Left lung (tissue), 10 donors: ENCODE data around the gene TMEM135. TPM values are rescaled to one million over a fixed set of nuclear protein-coding genes. Genes with fewer than 3 reads are reported as not detected.

Experiments used
- ATAC-seq: fragments of 200-7000 bp; cut with Tn5 transposase; one replicate; pipeline ENCODE4 v1.9.1; 2020; ENCODE audit warnings: moderate library complexity
- DNase-seq, 4 donors: peaks; one replicate each; pipeline ENCODE4 v3.0.0-alpha.2; 2013 to 2020
- H3K27ac ChIP-seq, 2 donors: fragments of 200-600 bp; sonication (generic) in 1 of 2; one replicate each; pipeline versions ENCODE4 v1.5.0 to v1.8.0; 2020 to 2021
- H3K27me3 ChIP-seq, 2 donors: fragments of 200-600 bp; sonication (generic) in 1 of 2; one replicate each; pipeline versions ENCODE4 v1.5.0 to v1.8.0; 2020 to 2021
- H3K36me3 ChIP-seq, 2 donors: fragments of 200-600 bp; sonication (generic) in 1 of 2; one replicate each; pipeline versions ENCODE4 v1.5.0 to v1.8.0; 2020 to 2021
- H3K4me1 ChIP-seq, 2 donors: fragments of 200-600 bp; one replicate each; pipeline ENCODE4 v1.8.0; 2021
- H3K4me3 ChIP-seq, 2 donors: fragments of 200-600 bp; sonication (generic) in 1 of 2; one replicate each; pipeline versions ENCODE4 v1.5.0 to v1.8.0; 2020 to 2021; ENCODE audit warnings: mild to moderate bottlenecking in 1 of 2
- H3K9me3 ChIP-seq, 2 donors: fragments of 200-600 bp; sonication (generic) in 1 of 2; one replicate each; pipeline versions ENCODE4 v1.5.0 to v1.8.0; 2020 to 2021
- intact Hi-C, 2 donors: fragments of 100-400 bp; cut with DNase I; formaldehyde crosslinking; loops; one replicate each; pipeline versions ENCODE4 v1.11.2 to v1.14.2; 2022
- polyA plus RNA-seq, 6 donors: library from polyadenylated mRNA; unstranded; fragments of 120-200 nt; gene quantifications; one replicate each; pipeline ENCODE4 v1.2.1, GENCODE V29; 2013; ENCODE audit not compliant: insufficient read length in 6 of 6
- total RNA-seq, 2 donors: library from RNA; stranded (reverse); fragmentation: NEBNext Ultra II Directional; extraction: Animal tissue kit (Norgen Biotek cat#: 25700); gene quantifications; one replicate each; pipeline ENCODE4 v1.2.1, GENCODE V29; 2021
- TF ChIP-seq, protein P1 (sequence below), 2 donors: fragments of 200-600 bp; sonication (generic) in 1 of 2; IDR thresholded peaks; one replicate each; pipeline versions ENCODE4 v1.5.0 to v1.8.0; 2021; ENCODE audit warnings: antibody characterized with exemption in 2 of 2
- donor health status: DM: no; HTN: yes; CAD: no.
- donor health status: DM: no; HTN: no; CAD: no.

Gene TMEM135
- total and polyA plus RNA-seq, 8 donors = 21.3 to 33.4 (median 27.2) TPM

DNA sequence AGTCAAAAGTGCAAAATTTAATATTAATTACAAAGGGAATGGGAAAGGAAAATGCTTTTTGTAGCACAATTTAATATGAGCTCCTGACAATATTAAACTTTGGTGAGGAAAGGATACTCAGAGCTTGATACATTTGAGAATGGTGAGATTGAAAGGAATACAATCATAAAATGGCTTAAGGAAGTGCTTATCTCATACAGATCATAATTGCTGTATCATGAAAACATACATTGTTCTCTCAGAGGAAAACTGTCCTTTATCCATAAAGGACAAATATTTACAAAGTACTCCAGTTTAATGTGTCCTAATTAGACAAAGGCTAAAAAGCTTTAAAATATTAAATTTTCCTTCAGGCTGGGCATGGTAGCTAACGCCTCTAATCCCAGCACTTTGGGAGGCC lies 260.4 kb downstream of the TMEM135 start:
- DNase-seq = no peak
- intact Hi-C loops = no loop called here
- Histone ChIP-seq H3K36me3 (no peaks in the 10 kb centered on the region), H3K4me1 (no peaks in the 10 kb centered on the region), H3K4me3 (no peak overlapping the region), H3K27ac (no peak overlapping the region), H3K27me3 (no peaks in the 10 kb centered on the region), H3K9me3 (peaks cover 0 to 4% of the 10 kb centered on the region in 2 donors)
- no peak for ATAC-seq
- TF ChIP-seq, protein P1, sequence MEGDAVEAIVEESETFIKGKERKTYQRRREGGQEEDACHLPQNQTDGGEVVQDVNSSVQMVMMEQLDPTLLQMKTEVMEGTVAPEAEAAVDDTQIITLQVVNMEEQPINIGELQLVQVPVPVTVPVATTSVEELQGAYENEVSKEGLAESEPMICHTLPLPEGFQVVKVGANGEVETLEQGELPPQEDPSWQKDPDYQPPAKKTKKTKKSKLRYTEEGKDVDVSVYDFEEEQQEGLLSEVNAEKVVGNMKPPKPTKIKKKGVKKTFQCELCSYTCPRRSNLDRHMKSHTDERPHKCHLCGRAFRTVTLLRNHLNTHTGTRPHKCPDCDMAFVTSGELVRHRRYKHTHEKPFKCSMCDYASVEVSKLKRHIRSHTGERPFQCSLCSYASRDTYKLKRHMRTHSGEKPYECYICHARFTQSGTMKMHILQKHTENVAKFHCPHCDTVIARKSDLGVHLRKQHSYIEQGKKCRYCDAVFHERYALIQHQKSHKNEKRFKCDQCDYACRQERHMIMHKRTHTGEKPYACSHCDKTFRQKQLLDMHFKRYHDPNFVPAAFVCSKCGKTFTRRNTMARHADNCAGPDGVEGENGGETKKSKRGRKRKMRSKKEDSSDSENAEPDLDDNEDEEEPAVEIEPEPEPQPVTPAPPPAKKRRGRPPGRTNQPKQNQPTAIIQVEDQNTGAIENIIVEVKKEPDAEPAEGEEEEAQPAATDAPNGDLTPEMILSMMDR (IDR thresholded peaks at IDR 0.05) = no peak

DNA sequence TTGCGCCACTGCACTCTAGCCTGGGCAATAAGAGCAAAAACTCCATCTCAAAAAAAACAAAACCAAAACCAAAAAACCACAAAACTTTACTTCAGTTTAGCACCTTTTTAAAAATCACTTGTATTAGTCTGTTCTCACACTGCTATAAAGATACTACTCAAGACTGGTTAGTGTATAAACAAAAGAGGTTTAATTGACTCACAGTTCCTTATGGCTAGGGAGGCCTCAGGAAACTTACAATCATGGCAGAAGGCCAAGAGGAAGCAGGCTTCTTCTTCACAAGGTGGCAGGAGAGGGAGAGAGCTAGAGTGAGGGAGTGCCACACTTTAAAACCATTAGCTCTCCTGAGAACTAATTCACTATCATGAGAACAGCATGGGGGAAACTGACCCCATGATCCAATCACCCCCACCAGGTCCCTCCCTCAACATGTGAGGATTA lies 261.3 kb downstream of the TMEM135 start:
- TF ChIP-seq, protein P1 (IDR thresholded peaks at IDR 0.05) = no peak
- Histone ChIP-seq H3K27me3 (no peaks in the 10 kb centered on the region), H3K9me3 (peaks cover 0 to 4% of the 10 kb centered on the region in 2 donors), H3K4me1 (no peaks in the 10 kb centered on the region), H3K4me3 (no peak overlapping the region), H3K36me3 (no peaks in the 10 kb centered on the region), H3K27ac (no peak overlapping the region)
- DNase-seq (no peak), ATAC-seq (no peak)
- intact Hi-C loops = no loop called here

DNA sequence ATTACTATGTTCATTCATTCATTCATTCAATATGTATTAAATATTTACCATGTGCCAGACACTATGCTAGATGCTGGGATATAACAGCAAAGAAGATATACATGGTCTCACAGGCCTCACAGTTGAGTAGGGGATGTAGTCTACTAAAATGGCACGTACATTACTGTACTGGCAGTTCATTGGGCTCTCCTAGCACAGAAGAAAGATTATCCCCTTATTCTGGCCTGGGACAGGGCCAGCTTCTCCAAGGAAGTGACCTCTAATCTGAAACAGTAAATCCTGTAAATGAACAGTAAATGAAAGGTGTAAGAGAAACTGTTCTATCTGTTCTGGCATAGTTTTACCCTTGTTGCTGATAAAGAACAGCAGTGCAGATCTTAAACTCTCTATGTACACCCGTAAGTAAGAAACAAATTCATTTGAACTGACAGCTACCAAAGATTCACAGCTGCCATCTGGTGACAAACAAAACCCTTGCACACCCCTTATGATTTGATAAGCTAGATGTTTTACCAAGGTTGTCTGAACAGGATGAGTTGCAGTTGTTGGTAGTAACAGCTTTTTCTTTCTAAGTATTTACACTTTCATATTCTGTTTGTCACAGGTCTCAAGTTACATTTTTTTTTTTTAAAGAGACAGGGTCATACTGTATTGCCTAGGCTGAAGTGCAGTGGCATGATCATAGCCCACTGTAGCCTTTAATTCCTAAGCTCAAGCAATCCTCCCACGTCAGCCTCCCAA lies 263.1 kb downstream of the TMEM135 start:
- intact Hi-C loops = no loop called here
- Histone ChIP-seq H3K27ac (no peak overlapping the region), H3K4me1 (no peaks in the 10 kb centered on the region), H3K27me3 (no peaks in the 10 kb centered on the region), H3K36me3 (no peaks in the 10 kb centered on the region), H3K9me3 (peaks cover 0 to 4% of the 10 kb centered on the region in 2 donors), H3K4me3 (no peak overlapping the region)
- ATAC-seq (no peak), DNase-seq (no peak)
- TF ChIP-seq, protein P1 (IDR thresholded peaks at IDR 0.05) = no peak

DNA sequence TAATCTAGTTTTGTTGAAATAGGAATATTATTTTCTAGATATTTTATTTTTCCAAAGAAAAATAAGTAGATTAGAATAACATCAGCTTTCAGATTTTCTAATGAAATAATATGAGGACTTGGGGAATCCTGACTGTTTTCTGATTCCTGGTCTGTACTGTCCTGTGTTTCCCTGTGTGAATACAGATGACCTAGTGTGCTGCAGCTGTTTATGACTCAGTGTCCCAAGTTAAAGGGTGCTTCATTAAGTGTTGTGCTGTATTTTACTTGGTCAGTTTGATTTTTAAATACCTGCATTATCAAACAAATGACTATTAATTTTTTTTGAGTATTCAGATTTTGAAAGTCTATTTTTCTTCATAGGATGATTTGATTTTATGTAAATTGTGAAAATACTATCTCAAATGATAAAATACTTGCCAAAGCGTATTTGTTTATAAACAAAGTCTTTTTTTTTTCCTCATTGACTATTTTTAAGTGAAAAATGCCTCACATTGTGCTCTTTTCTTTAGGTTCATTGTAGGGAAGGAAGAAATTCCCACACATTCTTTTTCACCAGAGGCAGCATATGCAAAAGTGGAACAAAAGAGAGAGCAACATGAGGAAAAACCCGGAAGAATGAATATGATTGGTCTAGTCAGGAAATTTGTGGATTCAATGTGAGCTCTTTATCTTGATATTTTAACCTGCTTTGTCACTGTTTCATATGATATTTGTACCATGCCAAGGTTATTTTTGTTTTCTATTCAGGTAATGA lies 264.2 kb downstream of the TMEM135 start:
- H3K36me3 ChIP-seq = no peaks in the 10 kb centered on the region
- H3K27me3 ChIP-seq = no peaks in the 10 kb centered on the region
- H3K4me3 ChIP-seq = no peak overlapping the region
- no peaks in the 10 kb centered on the region for H3K4me1 ChIP-seq
- no peak overlapping the region for H3K27ac ChIP-seq
- no peak for ATAC-seq
- DNase-seq = no peak
- H3K9me3 ChIP-seq = peaks cover 0 to 4% of the 10 kb centered on the region in 2 donors
- intact Hi-C loops = no loop called here
- TF ChIP-seq, protein P1 (IDR thresholded peaks at IDR 0.05) = no peak

DNA sequence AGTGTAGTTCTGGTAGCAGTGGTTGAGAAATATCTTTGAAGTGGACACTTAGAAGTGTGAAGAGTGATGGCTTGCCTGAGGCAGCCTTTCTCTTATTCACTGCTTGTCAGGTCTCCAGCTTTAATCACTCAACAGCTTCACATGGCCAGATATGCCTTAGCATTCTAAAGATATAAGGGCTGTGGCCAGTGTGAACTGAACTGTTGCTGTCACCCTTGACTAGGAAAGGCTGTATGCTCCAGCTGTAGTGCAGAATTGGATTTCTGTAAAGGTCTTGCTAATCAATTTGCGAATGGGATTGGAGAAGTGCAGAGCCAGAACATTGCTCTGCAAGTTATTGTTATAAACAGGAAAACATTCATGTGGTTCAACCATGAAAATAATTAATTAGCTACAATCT lies 266.7 kb downstream of the TMEM135 start:
- no peaks in the 10 kb centered on the region for H3K27me3 ChIP-seq
- TF ChIP-seq, protein P1 (IDR thresholded peaks at IDR 0.05) = no peak
- no peaks in the 10 kb centered on the region for H3K9me3 ChIP-seq
- ATAC-seq (peak; percentile 64), DNase-seq (peak in 1 of 4 donors; percentile 59)
- H3K4me3 ChIP-seq = no peak overlapping the region
- intact Hi-C loops = no loop called here
- H3K4me1 ChIP-seq = no peaks in the 10 kb centered on the region
- no peaks in the 10 kb centered on the region for H3K36me3 ChIP-seq
- no peak overlapping the region for H3K27ac ChIP-seq
